ENCODE measurements around the gene USP37.

Gene USP37

GRCh38 chr2:218505754-218506371 is 62.3 kb downstream of the USP37 start:
- H3K36me3 ChIP-seq (ENCODE audit: control insufficient read depth, low read length), result peaks cover 68% of the 10 kb centered on the region
- H3F3A ChIP-seq (ENCODE audit: control insufficient read depth, insufficient read depth), result peaks cover 21% of the 10 kb centered on the region
- H3K27me3 ChIP-seq (ENCODE audit: control insufficient read depth, low read length), result no peaks in the 10 kb centered on the region
- peaks cover 4% of the 10 kb centered on the region; the same call in 1 of the 2 replicates for H4K20me1 ChIP-seq (ENCODE audit: control insufficient read depth, insufficient read depth, low read depth, low read length)
- H3K9me3 ChIP-seq (ENCODE audit: control insufficient read depth, insufficient read depth, low read length), result no peaks in the 10 kb centered on the region
- peaks cover 7% of the 10 kb centered on the region for H3K79me2 ChIP-seq (ENCODE audit: control insufficient read depth, low read length)
- H3K4me3 ChIP-seq (ENCODE audit: low read length), result no peak overlapping the region
- no peaks in the 10 kb centered on the region for H3K9me2 ChIP-seq (replicated peaks; ENCODE audit: control insufficient read depth, low read length)
- peaks cover 24% of the 10 kb centered on the region for H3K4me1 ChIP-seq (ENCODE audit: control insufficient read depth, low read length)
- no peak overlapping the region for H3K4me2 ChIP-seq (ENCODE audit: low read length)
- H3K27ac ChIP-seq (ENCODE audit: low read depth, low read length), result no peak overlapping the region
- TF ChIP-seq CTCF (IDR thresholded peaks at IDR 0.05; ENCODE audit: low read depth, low read length, poor library complexity, severe bottlenecking) (no peak), EZH2phosphoT487 (IDR thresholded peaks at IDR 0.05; ENCODE audit: borderline replicate concordance, low read length) (no peak)

GRCh38 chr2:218501665-218502064 is 66.5 kb downstream of the USP37 start:
- Histone ChIP-seq H3F3A (ENCODE audit: control insufficient read depth, insufficient read depth) (peaks cover 18% of the 10 kb centered on the region), H3K9me3 (ENCODE audit: control insufficient read depth, insufficient read depth, low read length) (no peaks in the 10 kb centered on the region), H3K79me2 (ENCODE audit: control insufficient read depth, low read length) (peaks cover 9% of the 10 kb centered on the region), H3K4me1 (ENCODE audit: control insufficient read depth, low read length) (peaks cover 24% of the 10 kb centered on the region), H3K36me3 (ENCODE audit: control insufficient read depth, low read length) (peaks cover 58% of the 10 kb centered on the region), H3K4me3 (ENCODE audit: low read length) (no peak overlapping the region), H3K4me2 (ENCODE audit: low read length) (peak overlapping the region; percentile 12), H4K20me1 (ENCODE audit: control insufficient read depth, insufficient read depth, low read depth, low read length) (peaks cover 4% of the 10 kb centered on the region; the same call in 1 of the 2 replicates), H3K27ac (ENCODE audit: low read depth, low read length) (peak overlapping the region; percentile 50), H3K9me2 (replicated peaks; ENCODE audit: control insufficient read depth, low read length) (no peaks in the 10 kb centered on the region), H3K27me3 (ENCODE audit: control insufficient read depth, low read length) (no peaks in the 10 kb centered on the region)
- TF ChIP-seq EZH2phosphoT487 (IDR thresholded peaks at IDR 0.05; ENCODE audit: borderline replicate concordance, low read length), result no peak
- TF ChIP-seq CTCF (IDR thresholded peaks at IDR 0.05; ENCODE audit: low read depth, low read length, poor library complexity, severe bottlenecking), result no peak

- Histone ChIP-seq H3K79me2 (ENCODE audit: control insufficient read depth, low read length) (peaks cover 9% of the 10 kb centered on the region), H3F3A (ENCODE audit: control insufficient read depth, insufficient read depth) (peaks cover 16% of the 10 kb centered on the region), H3K4me3 (ENCODE audit: low read length) (no peak overlapping the region), H3K9me3 (ENCODE audit: control insufficient read depth, insufficient read depth, low read length) (no peaks in the 10 kb centered on the region), H3K4me2 (ENCODE audit: low read length) (no peak overlapping the region), H3K36me3 (ENCODE audit: control insufficient read depth, low read length) (peaks cover 62% of the 10 kb centered on the region), H3K4me1 (ENCODE audit: control insufficient read depth, low read length) (peaks cover 24% of the 10 kb centered on the region), H3K27ac (ENCODE audit: low read depth, low read length) (no peak overlapping the region), H4K20me1 (ENCODE audit: control insufficient read depth, insufficient read depth, low read depth, low read length) (peaks cover 4% of the 10 kb centered on the region; the same call in 1 of the 2 replicates), H3K9me2 (replicated peaks; ENCODE audit: control insufficient read depth, low read length) (no peaks in the 10 kb centered on the region), H3K27me3 (ENCODE audit: control insufficient read depth, low read length) (no peaks in the 10 kb centered on the region)
- no peak for TF ChIP-seq CTCF (IDR thresholded peaks at IDR 0.05; ENCODE audit: low read depth, low read length, poor library complexity, severe bottlenecking)
- TF ChIP-seq EZH2phosphoT487 (IDR thresholded peaks at IDR 0.05; ENCODE audit: borderline replicate concordance, low read length), result no peak
These were observed 67.6 kb downstream of the USP37 start for GRCh38 chr2:218500501-218501060.

All from DOHH2 (cell line).